Measurements from ENCODE around the gene BHLHE41. TPM values are rescaled to one million over a fixed set of nuclear protein-coding genes. Genes with fewer than 3 reads are reported as not detected.

The BHLHE41 gene
- total and polyA plus RNA-seq, 2 experiments from 2014 or later = 1.6 to 3.6 TPM

GRCh38 chr12:26122061-26122680 lies 2.7 kb downstream of the BHLHE41 start:
- no peaks in the 10 kb centered on the region for H3K36me3 ChIP-seq (replicated peaks; ENCODE audit: insufficient read depth, low read depth)
- H3K4me1 ChIP-seq (ENCODE audit: insufficient read depth) = peaks cover 14% of the 10 kb centered on the region
- no peaks in the 10 kb centered on the region for H3K9me3 ChIP-seq (ENCODE audit: low read depth)
- peak; percentile 67 for DNase-seq (ENCODE audit: low spot score)
- TF ChIP-seq EZH2 (IDR thresholded peaks at IDR 0.05; ENCODE audit: borderline replicate concordance) = peak; percentile 20
- TF ChIP-seq, protein P1, sequence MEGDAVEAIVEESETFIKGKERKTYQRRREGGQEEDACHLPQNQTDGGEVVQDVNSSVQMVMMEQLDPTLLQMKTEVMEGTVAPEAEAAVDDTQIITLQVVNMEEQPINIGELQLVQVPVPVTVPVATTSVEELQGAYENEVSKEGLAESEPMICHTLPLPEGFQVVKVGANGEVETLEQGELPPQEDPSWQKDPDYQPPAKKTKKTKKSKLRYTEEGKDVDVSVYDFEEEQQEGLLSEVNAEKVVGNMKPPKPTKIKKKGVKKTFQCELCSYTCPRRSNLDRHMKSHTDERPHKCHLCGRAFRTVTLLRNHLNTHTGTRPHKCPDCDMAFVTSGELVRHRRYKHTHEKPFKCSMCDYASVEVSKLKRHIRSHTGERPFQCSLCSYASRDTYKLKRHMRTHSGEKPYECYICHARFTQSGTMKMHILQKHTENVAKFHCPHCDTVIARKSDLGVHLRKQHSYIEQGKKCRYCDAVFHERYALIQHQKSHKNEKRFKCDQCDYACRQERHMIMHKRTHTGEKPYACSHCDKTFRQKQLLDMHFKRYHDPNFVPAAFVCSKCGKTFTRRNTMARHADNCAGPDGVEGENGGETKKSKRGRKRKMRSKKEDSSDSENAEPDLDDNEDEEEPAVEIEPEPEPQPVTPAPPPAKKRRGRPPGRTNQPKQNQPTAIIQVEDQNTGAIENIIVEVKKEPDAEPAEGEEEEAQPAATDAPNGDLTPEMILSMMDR (IDR thresholded peaks at IDR 0.05; ENCODE audit: poor library complexity) = no peak
- no peak for TF ChIP-seq EZH2phosphoT487 (IDR thresholded peaks at IDR 0.05; ENCODE audit: low read depth, severe bottlenecking, unreplicated experiment)
- H2AFZ ChIP-seq = peak overlapping the region; percentile 64
- H3K27ac ChIP-seq = no peak overlapping the region
- no peaks in the 10 kb centered on the region for H3K9me2 ChIP-seq (replicated peaks; ENCODE audit: insufficient read depth)
- no peaks in the 10 kb centered on the region for H4K20me1 ChIP-seq (ENCODE audit: insufficient read depth, poor library complexity, severe bottlenecking)
- no peaks in the 10 kb centered on the region for H3K79me2 ChIP-seq
- peak overlapping the region; percentile 93 for H3K4me2 ChIP-seq
- peak overlapping the region; percentile 34 for H3K4me3 ChIP-seq
- peaks cover 42% of the 10 kb centered on the region for H3K27me3 ChIP-seq
- WGBS (ENCODE audit: low lambda C conversion rate, missing lambda C conversion rate) = under 1% methylated on average over 67 of the region's 88 CpGs

DNA sequence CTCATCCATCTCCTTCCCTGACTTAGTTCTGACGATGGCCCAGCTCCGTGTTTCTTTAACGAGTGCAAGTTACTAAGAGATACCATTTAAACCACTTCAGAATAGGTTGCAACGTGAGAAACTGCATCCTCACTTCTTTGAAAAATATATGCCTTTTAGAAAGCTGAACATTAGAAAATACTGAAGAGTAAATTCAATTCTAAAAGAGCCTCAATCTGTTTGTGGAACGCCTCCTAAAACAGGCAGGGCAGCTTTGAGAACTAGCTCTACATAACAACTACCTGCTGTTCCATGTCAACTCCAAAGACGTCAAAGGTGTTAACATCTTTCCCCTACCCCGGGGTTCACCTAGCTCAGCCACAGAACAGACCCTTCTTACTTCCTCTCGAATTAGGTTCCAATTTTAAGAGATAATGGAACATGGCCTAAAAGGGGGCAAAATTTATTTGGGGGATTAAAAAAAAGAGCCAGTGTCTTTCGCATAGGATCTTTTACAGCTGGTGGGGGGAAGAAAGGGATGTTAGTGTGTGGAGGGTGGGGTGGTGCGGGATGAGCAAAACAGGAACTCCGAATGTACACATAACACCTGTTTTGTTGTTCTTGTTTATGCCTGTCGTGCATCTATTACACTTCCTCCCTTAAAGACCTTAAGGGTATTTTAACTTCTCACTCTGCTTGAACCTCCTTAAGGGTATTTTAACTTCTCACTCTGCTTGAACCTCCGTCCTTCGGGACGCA lies 3.3 kb downstream of the BHLHE41 start:
- Histone ChIP-seq H3K9me3 (ENCODE audit: low read depth) (no peaks in the 10 kb centered on the region), H3K27ac (no peak overlapping the region), H3K79me2 (no peaks in the 10 kb centered on the region), H3K4me2 (peak overlapping the region; percentile 93), H3K4me3 (peak overlapping the region; percentile 34), H4K20me1 (ENCODE audit: insufficient read depth, poor library complexity, severe bottlenecking) (no peaks in the 10 kb centered on the region), H2AFZ (peak overlapping the region; percentile 39), H3K27me3 (peaks cover 37% of the 10 kb centered on the region), H3K9me2 (replicated peaks; ENCODE audit: insufficient read depth) (no peaks in the 10 kb centered on the region), H3K4me1 (ENCODE audit: insufficient read depth) (peaks cover 9% of the 10 kb centered on the region), H3K36me3 (replicated peaks; ENCODE audit: insufficient read depth, low read depth) (no peaks in the 10 kb centered on the region)
- DNase-seq (ENCODE audit: low spot score) = no peak
- 26% methylated on average over 15 of the region's 15 CpGs for WGBS (ENCODE audit: low lambda C conversion rate, missing lambda C conversion rate)
- TF ChIP-seq, protein P1 (IDR thresholded peaks at IDR 0.05; ENCODE audit: poor library complexity) = no peak
- TF ChIP-seq EZH2phosphoT487 (IDR thresholded peaks at IDR 0.05; ENCODE audit: low read depth, severe bottlenecking, unreplicated experiment) = no peak
- TF ChIP-seq EZH2 (IDR thresholded peaks at IDR 0.05; ENCODE audit: borderline replicate concordance) = peak; percentile 6

GRCh38 chr12:26120561-26121274 lies 4.1 kb downstream of the BHLHE41 start:
- no peaks in the 10 kb centered on the region for H3K36me3 ChIP-seq (replicated peaks; ENCODE audit: insufficient read depth, low read depth)
- no peak for DNase-seq (ENCODE audit: low spot score)
- no peak overlapping the region for H2AFZ ChIP-seq
- WGBS (ENCODE audit: low lambda C conversion rate, missing lambda C conversion rate) = 65% methylated on average over 4 of the region's 4 CpGs
- H3K9me3 ChIP-seq (ENCODE audit: low read depth) = no peaks in the 10 kb centered on the region
- no peaks in the 10 kb centered on the region for H3K79me2 ChIP-seq
- H3K4me1 ChIP-seq (ENCODE audit: insufficient read depth) = peaks cover 9% of the 10 kb centered on the region
- peaks cover 37% of the 10 kb centered on the region for H3K27me3 ChIP-seq
- H3K4me3 ChIP-seq = no peak overlapping the region
- H3K4me2 ChIP-seq = peak overlapping the region; percentile 93
- no peaks in the 10 kb centered on the region for H3K9me2 ChIP-seq (replicated peaks; ENCODE audit: insufficient read depth)
- H4K20me1 ChIP-seq (ENCODE audit: insufficient read depth, poor library complexity, severe bottlenecking) = no peaks in the 10 kb centered on the region
- H3K27ac ChIP-seq = no peak overlapping the region
- TF ChIP-seq, protein P1 (IDR thresholded peaks at IDR 0.05; ENCODE audit: poor library complexity) = no peak
- TF ChIP-seq EZH2 (IDR thresholded peaks at IDR 0.05; ENCODE audit: borderline replicate concordance) (no peak), EZH2phosphoT487 (IDR thresholded peaks at IDR 0.05; ENCODE audit: low read depth, severe bottlenecking, unreplicated experiment) (no peak)

Data from hepatocyte (in vitro differentiated cells).